ENCODE measurements around the gene TYK2. TPM values are rescaled to one million over a fixed set of nuclear protein-coding genes. Genes with fewer than 3 reads are reported as not detected.

Gene TYK2
- total and polyA plus RNA-seq, 2 experiments from 2014 or later = 126 to 142 TPM

DNA sequence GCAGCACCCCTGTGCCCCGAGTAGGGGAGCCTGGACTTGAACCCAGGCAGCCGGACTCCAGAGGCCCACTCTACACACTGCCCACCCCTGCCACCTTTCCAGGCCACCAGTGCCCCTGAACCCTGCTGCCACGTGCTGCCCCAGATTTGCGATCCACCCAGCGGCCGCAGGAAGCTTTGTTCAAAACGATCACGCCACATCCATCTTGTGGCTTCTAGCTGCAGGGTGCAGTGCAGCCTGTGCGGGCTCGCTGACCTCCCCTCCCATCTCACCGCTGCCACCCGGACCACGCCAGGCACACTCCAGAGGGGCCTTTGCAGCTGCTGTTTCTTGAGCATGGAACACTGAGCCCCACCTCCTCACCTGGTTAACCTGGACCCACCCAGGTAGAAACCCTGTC lies 50.8 kb downstream of the TYK2 start:
- TF ChIP-seq, protein P1, sequence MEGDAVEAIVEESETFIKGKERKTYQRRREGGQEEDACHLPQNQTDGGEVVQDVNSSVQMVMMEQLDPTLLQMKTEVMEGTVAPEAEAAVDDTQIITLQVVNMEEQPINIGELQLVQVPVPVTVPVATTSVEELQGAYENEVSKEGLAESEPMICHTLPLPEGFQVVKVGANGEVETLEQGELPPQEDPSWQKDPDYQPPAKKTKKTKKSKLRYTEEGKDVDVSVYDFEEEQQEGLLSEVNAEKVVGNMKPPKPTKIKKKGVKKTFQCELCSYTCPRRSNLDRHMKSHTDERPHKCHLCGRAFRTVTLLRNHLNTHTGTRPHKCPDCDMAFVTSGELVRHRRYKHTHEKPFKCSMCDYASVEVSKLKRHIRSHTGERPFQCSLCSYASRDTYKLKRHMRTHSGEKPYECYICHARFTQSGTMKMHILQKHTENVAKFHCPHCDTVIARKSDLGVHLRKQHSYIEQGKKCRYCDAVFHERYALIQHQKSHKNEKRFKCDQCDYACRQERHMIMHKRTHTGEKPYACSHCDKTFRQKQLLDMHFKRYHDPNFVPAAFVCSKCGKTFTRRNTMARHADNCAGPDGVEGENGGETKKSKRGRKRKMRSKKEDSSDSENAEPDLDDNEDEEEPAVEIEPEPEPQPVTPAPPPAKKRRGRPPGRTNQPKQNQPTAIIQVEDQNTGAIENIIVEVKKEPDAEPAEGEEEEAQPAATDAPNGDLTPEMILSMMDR (IDR thresholded peaks at IDR 0.05; ENCODE audit: low read depth, low read length) = no peak
- H3K4me1 ChIP-seq (ENCODE audit: low read depth) = no peaks in the 10 kb centered on the region
- no peak overlapping the region for H3K4me3 ChIP-seq
- H3K36me3 ChIP-seq = peaks cover 32% of the 10 kb centered on the region
- H3K27ac ChIP-seq = no peak overlapping the region
- no peaks in the 10 kb centered on the region for H3K27me3 ChIP-seq
- no peak for DNase-seq (ENCODE audit: low read depth in 1 of 2, low spot score in 1 of 2)
- no peaks in the 10 kb centered on the region for H3K9me3 ChIP-seq (ENCODE audit: low read depth)

DNA sequence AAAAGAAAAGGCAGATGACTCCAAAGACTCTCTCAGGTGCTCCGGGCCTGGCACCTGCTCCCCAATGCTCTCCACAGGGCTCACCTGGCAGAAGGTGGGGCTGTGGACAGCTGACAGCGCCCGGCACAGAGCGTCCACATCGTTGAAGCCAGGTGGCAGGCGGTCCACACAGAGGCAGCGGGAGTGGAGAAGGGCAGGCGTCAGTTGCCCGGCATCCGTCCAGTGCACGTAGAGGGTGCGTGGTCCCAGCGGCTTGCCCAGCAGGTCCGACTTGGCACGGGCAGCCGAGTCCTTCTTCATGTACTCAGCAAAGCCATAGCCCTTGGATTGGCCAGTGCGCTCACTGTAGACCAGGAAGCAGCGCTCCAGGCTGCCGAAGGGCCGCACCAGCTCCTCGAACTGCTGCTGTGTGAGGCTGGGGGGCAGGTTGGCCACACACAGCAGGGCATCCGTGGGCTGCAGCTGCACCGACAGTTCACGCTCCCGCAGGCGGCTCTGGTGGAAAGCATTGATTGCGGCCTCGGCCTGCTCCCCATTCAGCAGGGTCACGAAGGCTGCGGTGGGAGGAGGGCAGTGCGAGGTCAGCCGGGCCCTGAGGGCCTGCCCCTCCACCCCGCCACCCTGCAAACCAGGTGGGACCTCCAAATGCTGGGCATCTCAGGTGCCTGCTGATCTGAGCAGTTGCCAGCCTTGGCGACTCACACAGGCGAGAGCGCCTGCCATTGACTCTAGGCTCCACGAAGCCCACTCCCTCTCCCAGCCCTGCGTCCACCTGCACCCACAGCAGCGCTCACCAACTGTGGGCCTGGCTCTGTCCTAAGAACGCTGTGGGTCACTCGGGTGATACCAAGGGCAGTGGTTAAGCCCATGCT lies 51.6 kb downstream of the TYK2 start:
- H3K9me3 ChIP-seq (ENCODE audit: low read depth) = no peaks in the 10 kb centered on the region
- peaks cover 35% of the 10 kb centered on the region for H3K36me3 ChIP-seq
- TF ChIP-seq, protein P1 (IDR thresholded peaks at IDR 0.05; ENCODE audit: low read depth, low read length) = no peak
- H3K4me1 ChIP-seq (ENCODE audit: low read depth) = no peaks in the 10 kb centered on the region
- DNase-seq (ENCODE audit: low read depth in 1 of 2, low spot score in 1 of 2) = no peak
- H3K27ac ChIP-seq = no peak overlapping the region
- H3K4me3 ChIP-seq = no peak overlapping the region
- no peaks in the 10 kb centered on the region for H3K27me3 ChIP-seq

DNA sequence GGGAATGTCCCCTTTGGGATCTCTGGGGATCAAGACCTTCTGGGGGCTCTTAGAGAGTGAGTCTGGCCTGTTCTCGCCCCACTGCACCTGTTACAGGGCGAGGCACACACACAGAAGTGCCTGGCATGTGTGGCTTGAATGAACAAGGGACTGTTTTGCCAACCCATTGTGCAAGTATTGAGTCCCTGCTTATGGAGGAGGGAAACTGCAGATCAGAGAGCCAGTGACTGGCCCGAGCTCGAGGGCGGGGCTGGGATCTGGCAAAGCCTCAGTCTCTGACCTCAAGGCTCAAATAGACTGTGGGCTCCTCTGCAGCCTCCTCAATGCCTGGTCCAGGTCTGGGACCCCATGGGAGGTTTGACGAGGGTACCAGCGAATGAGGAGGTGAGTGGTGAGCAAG lies 52.6 kb downstream of the TYK2 start:
- TF ChIP-seq, protein P1 (IDR thresholded peaks at IDR 0.05; ENCODE audit: low read depth, low read length) = no peak
- DNase-seq (ENCODE audit: low read depth in 1 of 2, low spot score in 1 of 2) = no peak
- Histone ChIP-seq H3K9me3 (ENCODE audit: low read depth) (no peaks in the 10 kb centered on the region), H3K4me3 (no peak overlapping the region), H3K27me3 (no peaks in the 10 kb centered on the region), H3K4me1 (ENCODE audit: low read depth) (no peaks in the 10 kb centered on the region), H3K27ac (no peak overlapping the region), H3K36me3 (peaks cover 45% of the 10 kb centered on the region)

DNA sequence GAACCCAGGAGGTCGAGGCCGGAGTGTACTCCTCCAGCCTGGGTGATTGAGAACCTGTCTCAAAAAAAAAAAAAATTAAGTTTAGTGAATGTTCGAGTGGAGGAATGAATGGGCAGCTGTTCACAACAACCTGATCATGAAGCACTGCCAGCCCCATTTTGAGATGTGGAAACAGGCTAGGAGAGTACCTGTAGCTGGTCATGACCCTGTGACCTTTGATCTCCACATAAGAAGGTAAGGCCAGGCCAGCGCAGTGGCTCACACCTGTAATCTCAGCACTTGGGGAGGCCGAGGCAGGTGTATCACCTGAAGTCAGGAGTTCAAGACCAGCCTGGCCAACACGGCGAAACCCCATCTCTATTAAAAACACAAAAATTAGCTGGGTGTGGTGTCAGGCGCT lies 54.6 kb downstream of the TYK2 start:
- Histone ChIP-seq H3K27ac (no peak overlapping the region), H3K27me3 (no peaks in the 10 kb centered on the region), H3K4me3 (no peak overlapping the region), H3K4me1 (ENCODE audit: low read depth) (no peaks in the 10 kb centered on the region), H3K36me3 (peaks cover 65% of the 10 kb centered on the region), H3K9me3 (ENCODE audit: low read depth) (no peaks in the 10 kb centered on the region)
- TF ChIP-seq, protein P1 (IDR thresholded peaks at IDR 0.05; ENCODE audit: low read depth, low read length) = no peak
- no peak for DNase-seq (ENCODE audit: low read depth in 1 of 2, low spot score in 1 of 2)

DNA sequence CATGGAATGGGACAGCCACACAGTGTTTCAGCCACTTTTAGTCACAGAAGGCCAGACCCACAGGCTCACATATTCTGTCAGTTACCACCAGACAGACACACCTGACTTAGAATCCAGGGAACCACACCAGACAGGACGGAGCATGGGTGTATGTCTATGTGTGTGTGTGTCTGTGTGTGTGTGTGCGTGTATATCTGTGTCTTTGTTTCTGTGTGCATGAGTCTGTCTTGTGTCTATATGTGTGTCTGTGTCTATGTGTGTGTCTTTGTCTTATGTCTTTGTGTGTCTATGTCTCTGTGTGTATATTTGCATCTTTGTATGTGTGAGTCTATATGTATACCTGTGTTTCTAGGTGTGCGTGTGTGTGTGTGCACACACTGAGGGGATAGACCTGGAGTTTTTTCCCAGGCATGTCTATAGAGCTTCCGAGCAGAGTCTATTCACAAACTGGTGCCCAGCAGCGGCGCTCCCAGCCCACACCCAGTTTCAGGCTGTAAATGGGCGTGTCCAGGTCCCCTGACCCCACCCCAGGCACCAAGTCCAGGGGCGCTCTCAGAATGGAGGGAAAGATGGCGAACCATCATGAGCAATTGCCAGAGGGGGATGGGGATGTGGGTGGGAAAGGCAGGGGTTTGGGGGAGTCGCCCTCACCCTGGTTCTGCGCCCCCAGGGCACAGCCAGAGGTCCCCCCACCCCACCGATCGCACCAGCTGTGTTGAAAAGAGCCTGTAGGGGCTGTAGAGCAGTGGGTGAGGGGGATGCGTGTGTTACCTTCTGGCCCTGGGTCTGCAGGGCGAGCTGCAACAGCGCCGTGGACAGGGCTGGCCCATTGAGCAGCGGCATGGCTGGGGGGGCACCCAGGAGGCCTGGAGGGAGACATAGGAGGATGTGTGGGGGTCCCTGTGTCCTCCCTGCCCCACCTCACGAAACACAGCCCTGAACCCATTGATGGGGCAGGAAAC lies 58.2 kb downstream of the TYK2 start:
- peaks cover 61% of the 10 kb centered on the region for H3K36me3 ChIP-seq
- H3K27me3 ChIP-seq = no peaks in the 10 kb centered on the region
- no peak overlapping the region for H3K4me3 ChIP-seq
- TF ChIP-seq, protein P1 (IDR thresholded peaks at IDR 0.05; ENCODE audit: low read depth, low read length) = no peak
- no peaks in the 10 kb centered on the region for H3K9me3 ChIP-seq (ENCODE audit: low read depth)
- no peaks in the 10 kb centered on the region for H3K4me1 ChIP-seq (ENCODE audit: low read depth)
- DNase-seq (ENCODE audit: low read depth in 1 of 2, low spot score in 1 of 2) = no peak
- no peak overlapping the region for H3K27ac ChIP-seq
